WERI-Rb-1 (cell line): ENCODE results near the gene IPPK.
"Not testable (repeated sequence)": the region's sequence is repeated elsewhere in the genome, so short reads cannot be mapped to it uniquely, and the experiment has no call there.

Source experiments
- DNase-seq: peaks from one replicate; pipeline ENCODE4 v3.0.0-alpha.2; 2020
- H3K27ac ChIP-seq: fragments of 250-450 bp; sonication (Bioruptor Pico); 2 replicates; pipeline ENCODE4 v1.5.1; 2020; ENCODE audit warnings: mild to moderate bottlenecking, moderate library complexity
- H3K27me3 ChIP-seq: fragments of 250-450 bp; sonication (Bioruptor Pico); 2 replicates; pipeline ENCODE4 v1.5.1; 2021; ENCODE audit warnings: mild to moderate bottlenecking, low read depth, moderate library complexity; ENCODE audit not compliant: insufficient read depth, severe bottlenecking
- H3K36me3 ChIP-seq: fragments of 250-450 bp; sonication (Bioruptor Pico); 2 replicates; pipeline ENCODE4 v1.5.1; 2020; ENCODE audit warnings: mild to moderate bottlenecking, moderate library complexity
- H3K4me3 ChIP-seq: 2 replicates; pipeline ENCODE4 v1.5.1; 2011; ENCODE audit warnings: low read depth, mild to moderate bottlenecking, control low read depth, low read length
- H3K9me3 ChIP-seq: fragments of 250-450 bp; sonication (Bioruptor Pico); 2 replicates; pipeline ENCODE4 v1.5.1; 2021; ENCODE audit warnings: mild to moderate bottlenecking, moderate library complexity; ENCODE audit not compliant: severe bottlenecking
- TF ChIP-seq, protein P1 (sequence below): IDR thresholded peaks from 2 replicates; pipeline ENCODE4 v1.5.1; 2011; ENCODE audit warnings: low read depth, mild to moderate bottlenecking, control low read depth, inconsistent platforms, low read length

The IPPK gene

DNA sequence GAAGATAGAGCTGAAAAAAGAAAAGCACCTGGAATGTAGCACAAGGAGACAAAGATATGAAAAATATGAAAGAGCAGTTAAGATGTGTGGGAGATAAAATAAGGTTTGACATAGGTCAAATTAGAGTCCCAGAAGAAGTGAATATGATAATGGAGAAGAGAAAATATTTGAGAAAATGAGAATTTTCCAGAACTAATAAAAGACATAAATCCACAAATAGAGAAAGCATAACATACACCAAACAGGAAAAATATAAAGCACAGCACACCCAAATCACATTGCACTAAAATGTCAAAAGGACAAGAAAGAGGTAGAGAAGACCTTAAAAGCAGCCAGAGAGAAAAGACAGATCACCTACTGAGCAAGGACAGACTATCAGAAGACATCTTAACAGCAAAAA lies 43.4 kb downstream of the IPPK start:
- TF ChIP-seq, protein P1, sequence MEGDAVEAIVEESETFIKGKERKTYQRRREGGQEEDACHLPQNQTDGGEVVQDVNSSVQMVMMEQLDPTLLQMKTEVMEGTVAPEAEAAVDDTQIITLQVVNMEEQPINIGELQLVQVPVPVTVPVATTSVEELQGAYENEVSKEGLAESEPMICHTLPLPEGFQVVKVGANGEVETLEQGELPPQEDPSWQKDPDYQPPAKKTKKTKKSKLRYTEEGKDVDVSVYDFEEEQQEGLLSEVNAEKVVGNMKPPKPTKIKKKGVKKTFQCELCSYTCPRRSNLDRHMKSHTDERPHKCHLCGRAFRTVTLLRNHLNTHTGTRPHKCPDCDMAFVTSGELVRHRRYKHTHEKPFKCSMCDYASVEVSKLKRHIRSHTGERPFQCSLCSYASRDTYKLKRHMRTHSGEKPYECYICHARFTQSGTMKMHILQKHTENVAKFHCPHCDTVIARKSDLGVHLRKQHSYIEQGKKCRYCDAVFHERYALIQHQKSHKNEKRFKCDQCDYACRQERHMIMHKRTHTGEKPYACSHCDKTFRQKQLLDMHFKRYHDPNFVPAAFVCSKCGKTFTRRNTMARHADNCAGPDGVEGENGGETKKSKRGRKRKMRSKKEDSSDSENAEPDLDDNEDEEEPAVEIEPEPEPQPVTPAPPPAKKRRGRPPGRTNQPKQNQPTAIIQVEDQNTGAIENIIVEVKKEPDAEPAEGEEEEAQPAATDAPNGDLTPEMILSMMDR = no peak
- no peak for DNase-seq
- Histone ChIP-seq H3K4me3 (no peak overlapping the region), H3K36me3 (peaks cover 12% of the 10 kb centered on the region), H3K27me3 (no peaks in the 10 kb centered on the region), H3K27ac (no peak overlapping the region), H3K9me3 (no peaks in the 10 kb centered on the region)

DNA sequence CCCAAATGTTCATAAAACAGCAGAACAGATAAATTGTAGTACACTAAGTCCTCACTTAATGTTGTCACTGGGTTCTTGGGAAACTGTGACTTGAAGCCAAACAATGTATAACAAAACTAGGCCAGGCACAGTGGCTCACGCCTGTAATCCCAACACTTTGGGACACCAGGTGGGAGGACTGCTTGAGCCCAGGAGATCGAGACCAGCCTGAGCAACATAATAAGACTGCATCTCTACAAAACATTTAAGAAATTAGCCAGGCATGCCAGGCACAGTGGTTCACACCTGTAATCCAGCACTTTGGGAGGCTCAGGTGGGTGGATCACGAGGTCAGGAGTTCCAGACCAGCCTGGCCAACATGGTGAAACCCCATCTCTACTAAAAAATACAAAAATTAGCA lies 46.0 kb downstream of the IPPK start:
- not testable (repeated sequence) for DNase-seq, H3K9me3 ChIP-seq, H3K4me3 ChIP-seq, H3K27ac ChIP-seq, H3K27me3 ChIP-seq, H3K36me3 ChIP-seq

DNA sequence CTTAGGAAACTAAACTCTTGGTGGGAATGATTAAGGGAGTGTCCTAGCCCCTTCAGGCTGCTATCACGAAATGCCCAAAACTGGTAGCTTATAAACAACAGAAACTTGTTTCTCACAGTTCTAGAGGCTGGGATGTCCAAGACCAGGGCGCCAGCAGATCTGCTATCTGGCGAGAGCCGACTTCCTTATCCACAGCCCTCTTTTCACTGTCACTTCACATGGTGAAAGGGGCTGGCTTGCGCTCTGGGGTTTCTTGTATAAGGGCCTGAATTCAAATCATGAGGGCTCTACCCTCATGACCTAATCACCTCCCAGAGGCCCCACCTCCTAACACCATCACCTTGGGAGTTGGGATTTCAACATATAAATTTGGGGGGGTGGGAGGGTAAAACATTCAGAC lies 49.1 kb downstream of the IPPK start:
- no peak for DNase-seq
- H3K36me3 ChIP-seq = peaks cover 19% of the 10 kb centered on the region
- no peak overlapping the region for H3K4me3 ChIP-seq
- H3K9me3 ChIP-seq = no peaks in the 10 kb centered on the region
- H3K27me3 ChIP-seq = no peaks in the 10 kb centered on the region
- TF ChIP-seq, protein P1 = no peak
- no peak overlapping the region for H3K27ac ChIP-seq

DNA sequence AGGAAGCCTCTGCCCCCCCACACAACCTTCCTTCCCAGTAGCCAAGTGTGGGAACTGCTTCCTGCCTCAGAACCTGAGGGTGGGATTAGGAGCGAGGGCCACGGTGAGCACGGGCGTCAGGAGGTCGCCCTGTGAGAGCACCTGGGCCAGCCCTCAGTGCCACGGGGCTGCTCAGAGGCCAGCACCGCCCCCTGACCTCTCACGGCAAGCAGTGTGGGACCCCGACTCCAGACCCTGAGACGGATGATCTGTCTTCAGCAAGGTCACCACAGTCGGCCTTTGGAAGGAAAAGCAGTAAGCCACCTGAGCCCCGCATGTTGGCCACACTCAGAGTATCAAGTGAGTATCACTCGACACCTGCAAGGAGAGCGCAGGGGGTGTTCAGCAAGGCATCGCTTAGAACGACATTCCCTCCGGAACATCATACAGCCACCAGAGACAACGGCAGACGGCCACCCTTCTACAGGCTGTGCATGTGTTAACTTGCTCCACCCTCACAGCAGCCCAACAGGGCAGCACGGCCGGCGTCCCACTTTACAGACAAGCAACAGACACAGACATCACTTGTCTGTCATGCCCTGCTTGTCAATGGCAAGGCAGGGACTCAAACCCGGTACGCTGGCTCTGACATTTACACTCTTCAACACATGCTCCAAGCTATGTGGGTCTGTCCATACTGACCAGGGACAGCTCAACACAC lies 50.2 kb downstream of the IPPK start:
- H3K4me3 ChIP-seq = no peak overlapping the region
- no peaks in the 10 kb centered on the region for H3K9me3 ChIP-seq
- H3K27ac ChIP-seq = no peak overlapping the region
- H3K36me3 ChIP-seq = peaks cover 18% of the 10 kb centered on the region
- TF ChIP-seq, protein P1 = no peak
- H3K27me3 ChIP-seq = no peaks in the 10 kb centered on the region
- no peak for DNase-seq

DNA sequence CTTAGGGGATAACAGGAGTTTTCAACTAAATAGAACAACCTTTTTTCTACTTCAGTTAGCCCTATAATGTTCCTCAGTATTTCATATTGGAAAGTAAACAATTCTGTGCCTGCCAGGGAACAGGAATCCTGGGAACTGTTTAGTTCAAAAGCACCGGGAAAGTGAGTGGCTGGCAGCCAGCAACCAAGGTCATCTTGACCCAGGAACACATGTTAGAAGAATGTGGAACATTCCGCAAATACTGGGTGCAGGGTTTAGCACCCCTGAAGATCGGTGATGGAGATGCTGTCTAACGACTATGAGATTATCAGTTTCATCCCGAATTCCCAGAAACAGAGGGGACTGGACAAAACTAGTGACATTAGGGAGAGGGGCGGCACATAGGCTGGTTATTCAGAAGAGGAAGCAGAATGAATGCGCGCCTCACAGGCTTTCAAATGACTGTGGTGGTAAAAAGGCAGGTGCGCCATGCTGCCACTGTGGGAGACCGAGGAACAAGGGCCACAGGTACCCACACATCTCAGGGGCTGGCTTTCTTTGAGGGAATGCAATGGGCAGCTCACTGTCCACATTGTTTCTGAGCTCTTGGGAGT lies 51.2 kb downstream of the IPPK start:
- no peaks in the 10 kb centered on the region for H3K9me3 ChIP-seq
- TF ChIP-seq, protein P1 = no peak
- DNase-seq = no peak
- H3K27ac ChIP-seq = no peak overlapping the region
- H3K36me3 ChIP-seq = peaks cover 18% of the 10 kb centered on the region
- no peaks in the 10 kb centered on the region for H3K27me3 ChIP-seq
- H3K4me3 ChIP-seq = no peak overlapping the region

DNA sequence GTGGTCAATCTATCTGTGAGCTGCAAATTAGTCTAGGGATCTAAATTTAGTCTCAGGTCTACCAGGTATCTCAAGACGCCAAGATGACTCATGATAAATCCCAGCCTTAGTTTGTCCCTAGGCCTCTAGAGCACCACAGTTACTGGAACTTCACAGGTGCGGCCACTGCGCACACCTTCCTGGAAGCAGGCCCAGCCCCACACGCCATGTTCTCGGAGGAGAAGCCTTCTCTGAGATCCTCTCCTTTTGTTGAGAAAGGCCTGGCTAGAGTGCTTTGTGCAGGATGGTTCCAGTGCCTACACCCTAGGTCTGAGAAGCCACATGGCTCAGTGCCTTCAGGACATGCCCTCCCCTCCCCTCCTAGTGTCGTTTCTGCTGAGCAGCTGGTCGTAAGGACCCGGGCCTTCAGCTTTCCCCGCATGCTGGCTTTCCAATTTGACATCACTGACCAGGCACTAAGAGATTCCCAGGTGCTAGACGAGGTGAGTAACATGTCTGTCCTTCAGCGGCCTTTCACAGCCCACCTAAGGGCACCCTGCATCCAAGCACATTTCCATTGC lies 51.9 kb downstream of the IPPK start:
- TF ChIP-seq, protein P1 = no peak
- H3K27me3 ChIP-seq = no peaks in the 10 kb centered on the region
- DNase-seq = no peak
- H3K4me3 ChIP-seq = no peak overlapping the region
- H3K36me3 ChIP-seq = peaks cover 24% of the 10 kb centered on the region
- no peaks in the 10 kb centered on the region for H3K9me3 ChIP-seq
- no peak overlapping the region for H3K27ac ChIP-seq
